C4-2B (cell line): ENCODE data around the gene TMEM183A.
"Not testable (repeated sequence)": the region's sequence is repeated elsewhere in the genome, so short reads cannot be mapped to it uniquely, and the experiment has no call there.

ENCODE experiments used
- H3K27ac ChIP-seq: fragments of 450-650 bp; 2 replicates; pipeline ENCODE4 v1.5.1; 2017
- ZFX ChIP-seq: fragments of 450-650 bp; IDR thresholded peaks from 2 replicates; pipeline ENCODE4 v1.6.1; 2017
- TF ChIP-seq, protein P1 (sequence below): fragments of 450-650 bp; conservative IDR thresholded peaks from 2 replicates; pipeline ENCODE4 v1.5.1; 2017; ENCODE audit warnings: mild to moderate bottlenecking

TMEM183A gene

GRCh38 chr1:203009185-203009584, 2.0 kb downstream of the TMEM183A start:
- H3K27ac ChIP-seq: no peak overlapping the region
- TF ChIP-seq, protein P1, sequence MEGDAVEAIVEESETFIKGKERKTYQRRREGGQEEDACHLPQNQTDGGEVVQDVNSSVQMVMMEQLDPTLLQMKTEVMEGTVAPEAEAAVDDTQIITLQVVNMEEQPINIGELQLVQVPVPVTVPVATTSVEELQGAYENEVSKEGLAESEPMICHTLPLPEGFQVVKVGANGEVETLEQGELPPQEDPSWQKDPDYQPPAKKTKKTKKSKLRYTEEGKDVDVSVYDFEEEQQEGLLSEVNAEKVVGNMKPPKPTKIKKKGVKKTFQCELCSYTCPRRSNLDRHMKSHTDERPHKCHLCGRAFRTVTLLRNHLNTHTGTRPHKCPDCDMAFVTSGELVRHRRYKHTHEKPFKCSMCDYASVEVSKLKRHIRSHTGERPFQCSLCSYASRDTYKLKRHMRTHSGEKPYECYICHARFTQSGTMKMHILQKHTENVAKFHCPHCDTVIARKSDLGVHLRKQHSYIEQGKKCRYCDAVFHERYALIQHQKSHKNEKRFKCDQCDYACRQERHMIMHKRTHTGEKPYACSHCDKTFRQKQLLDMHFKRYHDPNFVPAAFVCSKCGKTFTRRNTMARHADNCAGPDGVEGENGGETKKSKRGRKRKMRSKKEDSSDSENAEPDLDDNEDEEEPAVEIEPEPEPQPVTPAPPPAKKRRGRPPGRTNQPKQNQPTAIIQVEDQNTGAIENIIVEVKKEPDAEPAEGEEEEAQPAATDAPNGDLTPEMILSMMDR: no peak
- no peak for TF ChIP-seq ZFX

DNA sequence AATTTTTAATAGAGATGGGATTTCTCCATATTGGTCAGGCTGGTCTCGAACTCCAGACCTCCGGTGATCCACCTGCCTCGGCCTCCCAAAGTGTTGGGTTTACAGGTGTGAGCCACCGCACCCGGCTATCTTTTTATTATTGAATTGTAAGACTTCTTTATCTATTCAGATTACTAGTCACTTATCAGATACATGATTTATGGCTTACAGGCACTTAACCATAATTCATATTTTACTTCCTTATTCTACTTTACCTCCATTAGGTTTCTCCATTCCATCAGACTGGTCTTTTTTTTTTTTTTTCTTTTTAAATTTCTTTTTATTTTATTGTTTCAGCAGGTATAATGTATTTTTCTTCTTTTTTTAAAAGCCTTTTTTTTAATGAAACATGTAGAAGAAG, 4.4 kb downstream of the TMEM183A start:
- TF ChIP-seq ZFX: no peak
- TF ChIP-seq, protein P1: no peak
- H3K27ac ChIP-seq: no peak overlapping the region

DNA sequence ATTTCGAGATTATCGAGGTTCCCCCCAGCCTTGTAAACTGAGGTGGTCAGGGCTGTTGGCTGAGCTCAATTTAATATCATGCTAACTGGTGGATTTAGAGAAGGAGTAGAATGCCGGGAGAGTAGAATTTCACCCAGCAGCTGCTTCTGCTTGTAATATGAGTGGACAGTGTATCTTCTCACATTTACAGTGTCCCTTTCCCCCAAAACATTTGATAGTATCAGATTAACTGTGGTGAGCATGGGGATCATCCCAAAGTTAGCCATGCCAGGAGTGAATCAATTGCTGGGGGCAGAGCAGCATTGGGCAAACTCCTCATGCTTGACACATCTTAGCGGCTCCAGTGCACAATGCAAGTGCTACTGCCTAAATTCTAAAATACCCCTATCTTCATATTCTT, 9.9 kb downstream of the TMEM183A start:
- TF ChIP-seq, protein P1: no peak
- no peak for TF ChIP-seq ZFX
- H3K27ac ChIP-seq: no peak overlapping the region

GRCh38 chr1:203017692-203018091, 10.5 kb downstream of the TMEM183A start:
- TF ChIP-seq, protein P1: no peak
- no peak for TF ChIP-seq ZFX
- H3K27ac ChIP-seq: no peak overlapping the region

DNA sequence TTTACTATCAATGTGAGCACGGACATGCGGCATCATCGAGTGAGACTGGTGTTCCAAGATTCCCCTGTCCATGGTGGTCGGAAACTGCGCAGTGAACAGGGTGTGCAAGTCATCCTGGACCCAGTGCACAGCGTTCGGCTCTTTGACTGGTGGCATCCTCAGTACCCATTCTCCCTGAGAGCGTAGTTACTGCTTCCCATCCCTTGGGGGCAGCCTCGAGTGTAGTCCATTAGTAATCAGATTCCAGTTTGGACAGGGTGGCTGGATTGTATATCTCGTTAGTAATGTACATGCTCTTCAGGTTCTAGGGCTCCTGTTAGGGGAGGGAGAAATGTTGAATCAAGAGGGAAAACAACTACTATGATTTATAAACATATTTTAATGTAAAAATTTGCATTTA, 15.7 kb downstream of the TMEM183A start:
- not testable (repeated sequence) for H3K27ac ChIP-seq
- TF ChIP-seq, protein P1: peak; percentile 51

- no peak for TF ChIP-seq ZFX
- TF ChIP-seq, protein P1: no peak
- peak overlapping the region; percentile 50 for H3K27ac ChIP-seq
These were observed 18.5 kb downstream of the TMEM183A start for GRCh38 chr1:203025686-203026030.

DNA sequence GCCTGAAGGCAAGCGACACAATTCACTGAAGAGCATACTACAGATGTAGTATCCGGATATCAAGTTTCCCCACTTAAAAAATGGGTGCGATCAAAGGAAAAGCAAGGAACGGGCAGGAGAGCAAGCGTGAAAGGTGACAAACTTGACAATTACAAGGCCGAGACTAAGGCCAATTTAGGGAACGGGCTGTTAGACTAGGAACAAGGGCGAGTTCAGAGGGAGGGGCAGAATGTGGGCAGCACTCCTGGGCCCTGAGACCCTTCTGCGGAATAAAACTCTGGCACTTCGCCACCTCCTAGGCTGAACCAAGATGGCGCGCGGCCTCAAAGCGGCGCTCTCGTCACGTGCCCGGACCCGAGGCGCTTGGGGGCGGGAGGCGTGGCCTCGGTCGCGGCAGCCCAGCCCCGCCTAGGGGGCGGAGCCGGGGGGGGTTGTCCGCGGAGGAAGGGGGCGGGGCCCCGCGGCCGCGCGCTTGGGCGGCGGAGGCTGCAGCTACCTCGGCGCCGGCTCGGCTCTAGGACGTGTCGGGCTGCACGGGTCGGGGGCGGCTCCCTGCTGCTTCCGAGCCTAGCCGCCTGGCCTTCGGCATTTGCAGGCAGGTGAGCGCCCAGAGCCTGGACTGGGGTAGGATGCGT, 19.0 kb downstream of the TMEM183A start, which contains the start of gene PPFIA4:
Gene PPFIA4, plus strand, starts transcription at position 461 of the 635 bp plus-strand sequence. CDS start 12,518 bp downstream, outside the sequence.
- no peak for TF ChIP-seq ZFX
- TF ChIP-seq, protein P1: peak; percentile 13
- peak within 1 kb of the TSS; percentile 50 for H3K27ac ChIP-seq
